HepG2 (cell line): Measurements from ENCODE around the gene PRELID1. TPM values are rescaled to one million over a fixed set of nuclear protein-coding genes. Genes with fewer than 3 reads are reported as not detected.

Experiments
- FOXA1 ChIP-seq, 2 experiments: fragments of 450-650 bp in 1 of 2; sonication (generic) in 1 of 2; formaldehyde crosslinking in 1 of 2; IDR thresholded peaks; 2 replicates each; pipeline versions ENCODE4 v1.4.0 to v1.6.1; 2016 to 2020; ENCODE audit warnings: missing genetic modification reagents in 1 of 2
- FOXP1 ChIP-seq, 2 experiments: fragments of 450-650 bp in 1 of 2; IDR thresholded peaks; 2 replicates each; pipeline ENCODE4 v1.6.1; 2017 to 2018; ENCODE audit warnings: antibody characterized with exemption in 1 of 2
- KAT2B ChIP-seq: fragments of 150-350 bp; IDR thresholded peaks from 2 replicates; pipeline ENCODE4 v1.6.1; 2014; ENCODE audit warnings: low read depth, low read length, borderline replicate concordance
- MEIS2 ChIP-seq: sonication (generic); formaldehyde crosslinking; IDR thresholded peaks from 2 replicates; pipeline ENCODE4 v1.9.0; 2021; ENCODE audit warnings: mild to moderate bottlenecking, missing genetic modification reagents
- NR2F1 ChIP-seq, 2 experiments: fragments of 450-650 bp in 1 of 2; formaldehyde crosslinking in 1 of 2; IDR thresholded peaks; 2 replicates each; pipeline versions ENCODE4 v1.5.0 to v1.6.1; 2016 to 2020; ENCODE audit warnings: mild to moderate bottlenecking in 1 of 2, missing compliant biosample characterization in 1 of 2, missing genetic modification reagents in 1 of 2, moderate library complexity in 1 of 2
- TAF15 ChIP-seq: fragments of 200-400 bp; formaldehyde crosslinking; IDR thresholded peaks from one replicate; pipeline ENCODE4 v1.6.1; 2018; ENCODE audit warnings: mild to moderate bottlenecking, low read depth, low read length; ENCODE audit not compliant: poor library complexity, severe bottlenecking
- ZBED4 ChIP-seq: sonication (generic); formaldehyde crosslinking; IDR thresholded peaks from 2 replicates; pipeline ENCODE4 v1.4.0; 2020; ENCODE audit warnings: missing genetic modification reagents, borderline replicate concordance
- ZBTB20 ChIP-seq: sonication (generic); formaldehyde crosslinking; IDR thresholded peaks from 2 replicates; pipeline ENCODE4 v1.8.1; 2023; ENCODE audit warnings: missing genetic modification reagents, low read depth, mild to moderate bottlenecking, borderline replicate concordance
- ZFP36 ChIP-seq: fragments of 150-350 bp; IDR thresholded peaks from 2 replicates; pipeline ENCODE4 v1.6.1; 2018; ENCODE audit warnings: borderline replicate concordance, low read length, low read depth; ENCODE audit not compliant: partially characterized antibody
- ZNF138 ChIP-seq: sonication (generic); formaldehyde crosslinking; IDR thresholded peaks from 2 replicates; pipeline ENCODE4 v1.5.0; 2020; ENCODE audit warnings: mild to moderate bottlenecking, low read depth, missing genetic modification reagents
- ZNF607 ChIP-seq: sonication (generic); formaldehyde crosslinking; IDR thresholded peaks from 2 replicates; pipeline ENCODE4 v1.5.1; 2020; ENCODE audit warnings: missing genetic modification reagents, mild to moderate bottlenecking, borderline replicate concordance
- ZNF770 ChIP-seq: sonication (generic); formaldehyde crosslinking; IDR thresholded peaks from 2 replicates; pipeline ENCODE4 v1.5.0; 2020; ENCODE audit warnings: mild to moderate bottlenecking, missing genetic modification reagents
- ZNF878 ChIP-seq: sonication (generic); formaldehyde crosslinking; IDR thresholded peaks from 2 replicates; pipeline ENCODE4 v1.8.1; 2023; ENCODE audit warnings: mild to moderate bottlenecking, missing genetic modification reagents, moderate library complexity
- polyA plus RNA-seq, 8 experiments: library from polyadenylated mRNA; depleted of rRNA in 3 of 8; stranded (reverse) in 7 of 8; unstranded in 1 of 8; fragments of >200 nt; fragmentation: Illumina TruSeq in 4 of 8; extraction: Trizol in 4 of 8; gene quantifications; 2 replicates each; pipeline versions ENCODE4 v1.2.1 to v1.2.3, GENCODE V29; 2011 to 2016; ENCODE audit warnings: low read depth in 4 of 8, missing spikeins in 1 of 8, mixed read lengths in 1 of 8; ENCODE audit not compliant: insufficient read depth in 1 of 8
- total RNA-seq, 5 experiments: library from RNA; depleted of rRNA; stranded (reverse); fragments of >200 nt; fragmentation: Illumina TruSeq; extraction: Trizol; gene quantifications; 2 replicates each; pipeline ENCODE4 v1.2.3, GENCODE V29; 2016; ENCODE audit warnings: low read depth in 1 of 5
- TF ChIP-seq, protein P1 (sequence below): sonication (generic); formaldehyde crosslinking; IDR thresholded peaks from 2 replicates; pipeline ENCODE4 v1.5.0; 2020; ENCODE audit warnings: missing genetic modification reagents
- TF ChIP-seq, protein P2 (sequence below): IDR thresholded peaks from 2 replicates; pipeline ENCODE4 v1.6.1; 2012; ENCODE audit warnings: low read length, improper control_type of control experiment
- TF ChIP-seq, protein P3 (sequence below): sonication (generic); formaldehyde crosslinking; IDR thresholded peaks from 2 replicates; pipeline ENCODE4 v1.5.0; 2020; ENCODE audit warnings: mild to moderate bottlenecking, low read depth, missing genetic modification reagents, borderline replicate concordance

Gene PRELID1
- total and polyA plus RNA-seq, 2 of the 13 experiments (the other 11 are each of a cell fraction or from before 2014, with no cell fraction given), result 250 to 271 TPM

DNA sequence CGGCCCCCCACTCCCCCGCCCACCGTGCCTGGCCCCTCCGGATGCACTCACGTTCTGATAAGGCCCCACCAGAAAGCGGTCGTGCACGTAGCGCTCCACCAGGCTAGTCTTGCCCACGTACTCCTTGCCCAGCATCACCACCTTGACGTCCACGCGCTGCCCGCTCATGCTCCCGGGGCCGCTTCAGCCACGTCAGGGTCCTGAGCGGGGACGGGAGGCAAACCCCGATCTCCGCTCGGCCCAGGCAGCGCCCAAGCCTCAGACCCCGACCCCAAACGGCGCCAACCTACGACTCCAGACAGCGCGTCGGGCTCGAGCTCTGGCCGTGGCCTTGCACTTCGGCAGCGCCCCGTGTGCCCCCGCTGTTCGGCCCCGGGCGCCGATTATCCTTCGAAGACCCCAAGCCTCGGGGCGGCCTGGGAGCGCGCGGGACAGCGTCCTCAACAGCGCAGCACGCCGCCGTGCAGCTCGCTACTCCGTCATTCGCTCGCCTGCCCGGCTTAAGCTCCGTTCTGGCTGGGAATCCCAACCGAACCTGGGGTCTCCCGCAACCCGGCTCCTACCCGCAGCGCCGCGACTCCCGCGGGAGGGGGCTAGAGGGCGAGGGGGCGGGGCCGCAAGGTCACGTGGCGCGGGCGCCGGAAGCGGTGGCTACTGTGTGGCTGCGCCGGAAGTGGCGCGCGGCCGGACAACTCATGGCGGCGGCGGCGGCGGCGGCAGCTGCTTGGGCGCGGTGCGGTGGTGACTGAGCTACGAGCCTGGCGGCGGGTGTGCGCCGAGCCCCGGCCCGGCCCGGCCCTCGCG, at the start of gene PRELID1, which contains the start of gene RAB24 (continued):
- TF ChIP-seq ZNF138 (CRISPR knock-in tag) (no peak), TAF15 (no peak), ZNF878 (CRISPR knock-in tag) (no peak), KAT2B (no peak), ZBED4 (CRISPR knock-in tag) (no peak; the same call in 1 of the 2 replicates), ZBTB20 (CRISPR knock-in tag) (peak; percentile 61), ZNF607 (CRISPR knock-in tag) (peak; percentile 72; the same call in 1 of the 2 replicates), ZFP36 (no peak), FOXP1 (IDR thresholded peaks at IDR 0.05) (no peak), FOXP1 (CRISPR knock-in tag; IDR thresholded peaks at IDR 0.05) (no peak), ZNF770 (peak; percentile 39; the same call in 1 of the 2 replicates), FOXA1 (IDR thresholded peaks at IDR 0.05) (no peak), FOXA1 (CRISPR knock-in tag; IDR thresholded peaks at IDR 0.05) (no peak), MEIS2 (CRISPR knock-in tag) (peak; percentile 62; the same call in 1 of the 2 replicates), NR2F1 (CRISPR knock-in tag; IDR thresholded peaks at IDR 0.05) (no peak)
- TF ChIP-seq, protein P1, sequence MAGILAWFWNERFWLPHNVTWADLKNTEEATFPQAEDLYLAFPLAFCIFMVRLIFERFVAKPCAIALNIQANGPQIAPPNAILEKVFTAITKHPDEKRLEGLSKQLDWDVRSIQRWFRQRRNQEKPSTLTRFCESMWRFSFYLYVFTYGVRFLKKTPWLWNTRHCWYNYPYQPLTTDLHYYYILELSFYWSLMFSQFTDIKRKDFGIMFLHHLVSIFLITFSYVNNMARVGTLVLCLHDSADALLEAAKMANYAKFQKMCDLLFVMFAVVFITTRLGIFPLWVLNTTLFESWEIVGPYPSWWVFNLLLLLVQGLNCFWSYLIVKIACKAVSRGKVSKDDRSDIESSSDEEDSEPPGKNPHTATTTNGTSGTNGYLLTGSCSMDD (CRISPR knock-in tag), result no peak
- TF ChIP-seq, protein P2, sequence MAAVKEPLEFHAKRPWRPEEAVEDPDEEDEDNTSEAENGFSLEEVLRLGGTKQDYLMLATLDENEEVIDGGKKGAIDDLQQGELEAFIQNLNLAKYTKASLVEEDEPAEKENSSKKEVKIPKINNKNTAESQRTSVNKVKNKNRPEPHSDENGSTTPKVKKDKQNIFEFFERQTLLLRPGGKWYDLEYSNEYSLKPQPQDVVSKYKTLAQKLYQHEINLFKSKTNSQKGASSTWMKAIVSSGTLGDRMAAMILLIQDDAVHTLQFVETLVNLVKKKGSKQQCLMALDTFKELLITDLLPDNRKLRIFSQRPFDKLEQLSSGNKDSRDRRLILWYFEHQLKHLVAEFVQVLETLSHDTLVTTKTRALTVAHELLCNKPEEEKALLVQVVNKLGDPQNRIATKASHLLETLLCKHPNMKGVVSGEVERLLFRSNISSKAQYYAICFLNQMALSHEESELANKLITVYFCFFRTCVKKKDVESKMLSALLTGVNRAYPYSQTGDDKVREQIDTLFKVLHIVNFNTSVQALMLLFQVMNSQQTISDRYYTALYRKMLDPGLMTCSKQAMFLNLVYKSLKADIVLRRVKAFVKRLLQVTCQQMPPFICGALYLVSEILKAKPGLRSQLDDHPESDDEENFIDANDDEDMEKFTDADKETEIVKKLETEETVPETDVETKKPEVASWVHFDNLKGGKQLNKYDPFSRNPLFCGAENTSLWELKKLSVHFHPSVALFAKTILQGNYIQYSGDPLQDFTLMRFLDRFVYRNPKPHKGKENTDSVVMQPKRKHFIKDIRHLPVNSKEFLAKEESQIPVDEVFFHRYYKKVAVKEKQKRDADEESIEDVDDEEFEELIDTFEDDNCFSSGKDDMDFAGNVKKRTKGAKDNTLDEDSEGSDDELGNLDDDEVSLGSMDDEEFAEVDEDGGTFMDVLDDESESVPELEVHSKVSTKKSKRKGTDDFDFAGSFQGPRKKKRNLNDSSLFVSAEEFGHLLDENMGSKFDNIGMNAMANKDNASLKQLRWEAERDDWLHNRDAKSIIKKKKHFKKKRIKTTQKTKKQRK, result no peak
- TF ChIP-seq, protein P3, sequence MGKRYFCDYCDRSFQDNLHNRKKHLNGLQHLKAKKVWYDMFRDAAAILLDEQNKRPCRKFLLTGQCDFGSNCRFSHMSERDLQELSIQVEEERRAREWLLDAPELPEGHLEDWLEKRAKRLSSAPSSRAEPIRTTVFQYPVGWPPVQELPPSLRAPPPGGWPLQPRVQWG (CRISPR knock-in tag), result no peak
